Measurements from ENCODE around the gene ADAD2.

GRCh38 chr16:84197466-84198128, 6.6 kb downstream of the ADAD2 start:
- TF ChIP-seq TAF1 (IDR thresholded peaks at IDR 0.05; ENCODE audit: borderline replicate concordance, low read depth, low read length) (no peak), POLR2A (IDR thresholded peaks at IDR 0.05; ENCODE audit: low read depth, low read length) (no peak), POLR2AphosphoS5 (IDR thresholded peaks at IDR 0.05; ENCODE audit: low read depth, low read length) (no peak)

Data from GM12892 (cell line).